GM12891 (cell line): Measurements from ENCODE around the gene SEPTIN12.

ENCODE experiments used
- PAX5 ChIP-seq: IDR thresholded peaks from 2 replicates; pipeline ENCODE4 v1.6.1; 2011; ENCODE audit warnings: low read length, moderate library complexity, mild to moderate bottlenecking; ENCODE audit not compliant: insufficient read depth, severe bottlenecking
- POLR2A ChIP-seq: IDR thresholded peaks from 2 replicates; pipeline ENCODE4 v1.6.1; 2011; ENCODE audit warnings: low read depth, low read length, control low read depth
- POLR2AphosphoS5 ChIP-seq: IDR thresholded peaks from 2 replicates; pipeline ENCODE4 v1.6.1; 2011; ENCODE audit warnings: low read depth, low read length, control low read depth
- POU2F2 ChIP-seq: IDR thresholded peaks from 2 replicates; pipeline ENCODE4 v1.6.1; 2011; ENCODE audit warnings: low read depth, mild to moderate bottlenecking, control low read depth, low read length, moderate library complexity
- SPI1 ChIP-seq: IDR thresholded peaks from 2 replicates; pipeline ENCODE4 v1.6.1; 2011; ENCODE audit warnings: low read depth, low read length, control low read depth
- TAF1 ChIP-seq: IDR thresholded peaks from 2 replicates; pipeline ENCODE4 v1.6.1; 2011; ENCODE audit warnings: low read depth, low read length, control low read depth

DNA sequence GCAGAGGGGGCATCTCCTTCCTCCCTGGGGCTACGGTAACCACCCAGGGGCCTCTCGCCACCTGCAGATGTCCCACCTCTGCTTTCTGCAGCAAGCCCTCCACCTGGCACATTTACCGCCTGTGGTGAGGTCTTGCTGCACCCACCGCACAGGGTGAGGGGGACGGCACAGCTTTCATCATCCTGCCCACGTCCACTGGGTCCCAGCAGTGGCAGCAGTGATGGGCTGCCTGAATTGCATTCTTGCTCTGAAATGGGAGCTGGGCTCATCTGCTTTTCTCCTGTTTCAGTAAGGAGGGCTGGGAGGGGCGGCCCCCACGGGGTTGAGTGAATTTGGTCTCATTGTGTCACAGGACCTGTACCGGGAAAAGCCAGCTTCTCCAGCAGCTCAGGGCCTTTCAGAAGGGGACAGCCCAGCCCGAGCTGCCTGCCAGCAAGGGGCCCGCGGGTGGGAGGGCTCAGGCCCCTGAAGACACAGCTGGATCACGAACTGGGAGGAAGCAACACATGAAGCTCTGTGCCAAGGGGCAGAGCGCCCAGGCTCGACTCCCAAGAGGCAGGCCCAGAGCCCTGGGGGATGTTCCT lies 41.1 kb downstream of the SEPTIN12 start:
- no peak for TF ChIP-seq POLR2A
- TF ChIP-seq POLR2AphosphoS5 = no peak
- no peak for TF ChIP-seq TAF1
- TF ChIP-seq SPI1 = no peak
- TF ChIP-seq PAX5 = no peak
- TF ChIP-seq POU2F2 = no peak
